PC-9 (cell line): ENCODE results near the gene CENPX. TPM values are rescaled to one million over a fixed set of nuclear protein-coding genes. Genes with fewer than 3 reads are reported as not detected.

ENCODE experiments used
- BruUV-seq: library from RNA; stranded (reverse); fragments of 400-500 nt; replicated peaks from 2 replicates; lab custom pipeline; 2021; lab: Mats Ljungman, UMichigan
- CTCF ChIA-PET: fragments of 300-600 bp; sonication (Branson Sonifier 250); formaldehyde crosslinking; loops from one replicate; lab custom pipeline; 2022; ENCODE audit warnings: antibody characterized with exemption; lab: Charles Lee
- POLR2A ChIA-PET: fragments of 300-600 bp; sonication (Branson Sonifier 250); formaldehyde crosslinking; loops from one replicate; lab custom pipeline; 2022; ENCODE audit warnings: antibody characterized with exemption; ENCODE audit not compliant: unreplicated experiment; lab: Charles Lee
- DNase-seq, 2 experiments: peaks; one replicate each; pipeline versions ENCODE4 v3.0.0 to v3.0.0-alpha.2; 2015 to 2022; ENCODE audit warnings: mixed read lengths in 1 of 2
- H2AFZ ChIP-seq: fragments of 200-600 bp; sonication (generic); 2 replicates; pipeline ENCODE4 v1.8.1; 2017; ENCODE audit warnings: antibody characterized with exemption
- H3F3A ChIP-seq: fragments of 200-600 bp; sonication (generic); 2 replicates; pipeline ENCODE4 v1.8.1; 2017; ENCODE audit warnings: antibody characterized with exemption, mild to moderate bottlenecking, low read depth; ENCODE audit not compliant: insufficient read depth
- H3K27ac ChIP-seq: fragments of 200-600 bp; sonication (generic); 2 replicates; pipeline ENCODE4 v1.6.1; 2016; ENCODE audit warnings: mixed run types
- H3K27me3 ChIP-seq: fragments of 200-600 bp; sonication (generic); 2 replicates; pipeline ENCODE4 v1.6.1; 2016; ENCODE audit warnings: low read depth, mixed run types; ENCODE audit not compliant: insufficient read depth
- H3K36me3 ChIP-seq: fragments of 200-600 bp; sonication (generic); 2 replicates; pipeline ENCODE4 v1.6.1; 2016; ENCODE audit warnings: low read depth, mixed run types
- H3K4me1 ChIP-seq: fragments of 200-600 bp; sonication (generic); replicated peaks from 2 replicates; pipeline ENCODE4 v1.6.1; 2016; ENCODE audit warnings: mixed run types; ENCODE audit not compliant: insufficient read depth
- H3K4me2 ChIP-seq: fragments of 200-600 bp; sonication (generic); 2 replicates; pipeline ENCODE4 v1.6.1; 2017; ENCODE audit warnings: mixed run types
- H3K4me3 ChIP-seq: fragments of 200-600 bp; sonication (generic); 2 replicates; pipeline ENCODE4 v1.6.1; 2016; ENCODE audit warnings: mixed run types
- H3K79me2 ChIP-seq: fragments of 200-600 bp; sonication (generic); 2 replicates; pipeline ENCODE4 v1.6.1; 2017; ENCODE audit warnings: low read depth, mixed run types
- H3K9me2 ChIP-seq: fragments of 200-600 bp; sonication (generic); 2 replicates; pipeline ENCODE4 v1.8.1; 2017; ENCODE audit warnings: mild to moderate bottlenecking; ENCODE audit not compliant: insufficient read depth
- H3K9me3 ChIP-seq: fragments of 200-600 bp; sonication (generic); 2 replicates; pipeline ENCODE4 v1.8.1; 2016; ENCODE audit warnings: low read depth; ENCODE audit not compliant: insufficient read depth
- H4K20me1 ChIP-seq: fragments of 200-600 bp; sonication (generic); 2 replicates; pipeline ENCODE4 v1.8.1; 2017; ENCODE audit not compliant: insufficient read depth
- EZH2 ChIP-seq: fragments of 200-600 bp; sonication (generic); IDR thresholded peaks from 2 replicates; pipeline ENCODE4 v1.8.0; 2017; ENCODE audit warnings: antibody characterized with exemption, low read depth
- intact Hi-C: fragments of 100-400 bp; cut with micrococcal nuclease; formaldehyde crosslinking; loops from one replicate; pipeline ENCODE4 v1.10.0; 2022; ENCODE audit not compliant: unreplicated experiment
- total RNA-seq: library from RNA; stranded (reverse); gene quantifications from 2 replicates; pipeline ENCODE4 v1.2.3, GENCODE V29; 2021
- TF ChIP-seq, protein P1 (sequence below): fragments of 200-600 bp; sonication (generic); conservative IDR thresholded peaks from 2 replicates; pipeline ENCODE4 v1.6.1; 2017; ENCODE audit warnings: mixed run types, antibody characterized with exemption, mild to moderate bottlenecking, moderate library complexity

The CENPX gene
- total RNA-seq, 1 experiment from 2014 or later: 132 TPM

GRCh38 chr17:82025401-82026107, 2.9 kb upstream of the CENPX start:
- no peak overlapping the region for H3K4me3 ChIP-seq
- DNase-seq: no peak
- H3K36me3 ChIP-seq: no peaks in the 10 kb centered on the region
- H3K27ac ChIP-seq: no peak overlapping the region
- no peak overlapping the region for H3K4me2 ChIP-seq
- H3K79me2 ChIP-seq: peaks cover 11% of the 10 kb centered on the region; the same call in 1 of the 2 replicates
- H4K20me1 ChIP-seq: peaks cover 5% of the 10 kb centered on the region; the same call in 1 of the 2 replicates
- no peak overlapping the region for H2AFZ ChIP-seq
- ChIA-PET POLR2A (no interaction called here), CTCF (no interaction called here)
- intact Hi-C loops: no loop called here
- peaks cover 6% of the 10 kb centered on the region; the same call in 1 of the 2 replicates for H3K4me1 ChIP-seq
- H3F3A ChIP-seq: peaks cover 6% of the 10 kb centered on the region; the same call in 1 of the 2 replicates
- no peaks in the 10 kb centered on the region for H3K9me2 ChIP-seq
- H3K27me3 ChIP-seq: no peaks in the 10 kb centered on the region
- no peaks in the 10 kb centered on the region for H3K9me3 ChIP-seq
- TF ChIP-seq, protein P1, sequence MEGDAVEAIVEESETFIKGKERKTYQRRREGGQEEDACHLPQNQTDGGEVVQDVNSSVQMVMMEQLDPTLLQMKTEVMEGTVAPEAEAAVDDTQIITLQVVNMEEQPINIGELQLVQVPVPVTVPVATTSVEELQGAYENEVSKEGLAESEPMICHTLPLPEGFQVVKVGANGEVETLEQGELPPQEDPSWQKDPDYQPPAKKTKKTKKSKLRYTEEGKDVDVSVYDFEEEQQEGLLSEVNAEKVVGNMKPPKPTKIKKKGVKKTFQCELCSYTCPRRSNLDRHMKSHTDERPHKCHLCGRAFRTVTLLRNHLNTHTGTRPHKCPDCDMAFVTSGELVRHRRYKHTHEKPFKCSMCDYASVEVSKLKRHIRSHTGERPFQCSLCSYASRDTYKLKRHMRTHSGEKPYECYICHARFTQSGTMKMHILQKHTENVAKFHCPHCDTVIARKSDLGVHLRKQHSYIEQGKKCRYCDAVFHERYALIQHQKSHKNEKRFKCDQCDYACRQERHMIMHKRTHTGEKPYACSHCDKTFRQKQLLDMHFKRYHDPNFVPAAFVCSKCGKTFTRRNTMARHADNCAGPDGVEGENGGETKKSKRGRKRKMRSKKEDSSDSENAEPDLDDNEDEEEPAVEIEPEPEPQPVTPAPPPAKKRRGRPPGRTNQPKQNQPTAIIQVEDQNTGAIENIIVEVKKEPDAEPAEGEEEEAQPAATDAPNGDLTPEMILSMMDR: no peak
- TF ChIP-seq EZH2: no peak
- no TSS peak for BruUV-seq

DNA sequence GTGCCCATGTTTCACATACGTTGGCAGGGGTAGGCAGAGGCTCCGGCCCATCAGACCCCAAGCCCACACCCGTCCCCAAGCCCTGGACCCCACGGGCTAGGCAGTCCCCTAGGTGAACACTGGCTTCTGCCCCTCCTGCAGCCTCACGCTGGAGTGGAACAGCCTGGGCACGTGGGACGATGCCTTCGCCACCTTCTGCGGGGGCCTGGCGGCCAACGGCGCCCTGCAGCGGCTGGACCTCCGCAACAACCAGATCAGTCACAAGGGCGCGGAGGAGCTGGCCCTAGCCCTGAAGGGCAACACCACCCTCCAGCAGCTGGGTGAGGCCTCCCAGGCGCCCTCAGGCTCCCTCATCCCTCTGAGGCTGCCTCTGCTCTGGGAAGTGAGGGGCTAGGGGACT, 2.2 kb upstream of the CENPX start:
- no TSS peak for BruUV-seq
- no peak for DNase-seq
- Histone ChIP-seq H3K9me2 (no peaks in the 10 kb centered on the region), H3K27me3 (no peaks in the 10 kb centered on the region), H3K79me2 (peaks cover 11% of the 10 kb centered on the region; the same call in 1 of the 2 replicates), H3K9me3 (no peaks in the 10 kb centered on the region), H3K4me2 (no peak overlapping the region), H3F3A (peaks cover 6% of the 10 kb centered on the region; the same call in 1 of the 2 replicates), H3K27ac (no peak overlapping the region), H3K36me3 (no peaks in the 10 kb centered on the region), H3K4me1 (peaks cover 6% of the 10 kb centered on the region; the same call in 1 of the 2 replicates), H3K4me3 (no peak overlapping the region), H2AFZ (no peak overlapping the region), H4K20me1 (peaks cover 5% of the 10 kb centered on the region; the same call in 1 of the 2 replicates)
- CTCF ChIA-PET: no interaction called here
- POLR2A ChIA-PET: no interaction called here
- intact Hi-C loops: loop anchor here (5.0 kb wide), 1 partner anchor 343 kb away; the partner anchor contains the start of genes ARL16 and HGS
- TF ChIP-seq, protein P1: no peak
- no peak for TF ChIP-seq EZH2

DNA sequence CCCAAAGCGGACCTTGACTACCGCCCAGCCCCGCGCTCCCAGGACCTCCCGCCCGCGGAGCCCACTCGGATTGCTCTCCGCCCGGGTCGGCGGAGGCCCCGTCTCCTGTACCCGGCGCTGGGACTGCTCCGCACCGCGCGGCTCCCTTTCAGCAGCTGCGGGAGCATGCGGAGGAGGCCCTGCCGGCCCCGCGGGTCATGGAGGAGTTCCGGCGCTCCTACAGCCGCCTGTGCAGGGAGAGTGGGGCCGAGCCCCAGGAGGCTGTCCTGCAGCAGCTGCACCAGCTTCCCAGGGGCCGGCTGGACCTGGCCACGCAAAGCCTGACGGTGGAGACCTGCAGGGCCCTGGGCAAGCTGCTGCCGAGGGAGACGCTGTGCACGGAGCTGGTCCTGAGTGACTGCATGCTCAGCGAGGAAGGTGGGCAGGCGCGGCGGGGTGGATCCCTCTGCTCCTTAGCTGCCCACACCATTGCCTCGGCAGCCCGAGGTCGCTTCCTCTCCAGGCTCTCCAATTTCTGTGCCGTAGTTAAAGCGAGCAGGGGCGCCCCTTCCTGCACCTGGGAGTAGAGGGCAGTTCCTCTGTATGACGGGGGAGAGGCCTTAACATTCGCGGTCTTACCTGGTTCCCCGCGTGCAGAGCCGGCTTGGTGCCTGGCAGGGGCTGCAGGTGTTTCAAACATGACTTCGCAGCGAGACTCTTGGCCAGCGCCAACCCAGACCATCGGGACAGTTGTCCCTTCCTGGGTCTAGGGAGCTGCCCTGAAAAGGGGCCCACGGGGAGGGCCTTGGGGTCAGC, 966 bp upstream of the CENPX start:
- H3K27ac ChIP-seq: no peak overlapping the region

More for the DNA sequence above, 966 bp upstream of the CENPX start:
- DNase-seq: peak in 1 of 2 experiments; percentile 45
- Histone ChIP-seq H3K4me3 (peak overlapping the region; percentile 67), H4K20me1 (peaks cover 5% of the 10 kb centered on the region; the same call in 1 of the 2 replicates), H3F3A (peaks cover 6% of the 10 kb centered on the region; the same call in 1 of the 2 replicates), H3K79me2 (peaks cover 11% of the 10 kb centered on the region; the same call in 1 of the 2 replicates), H3K4me2 (peak overlapping the region; percentile 85), H3K9me3 (no peaks in the 10 kb centered on the region), H3K9me2 (no peaks in the 10 kb centered on the region), H3K36me3 (no peaks in the 10 kb centered on the region), H3K4me1 (peaks cover 6% of the 10 kb centered on the region; the same call in 1 of the 2 replicates), H2AFZ (peak overlapping the region; percentile 77), H3K27me3 (no peaks in the 10 kb centered on the region)
- no TSS peak for BruUV-seq
- TF ChIP-seq, protein P1: no peak
- TF ChIP-seq EZH2: no peak
- CTCF ChIA-PET: interaction anchor here (0.7 to 3.2 kb wide), 5 partner anchors 14 to 98 kb away, joined by 3 to 18 read pairs (median 10); partner anchors contain the start of gene DCXR
- intact Hi-C loops: loop anchor here (1.0 to 5.0 kb wide), 6 partner anchors 8 to 341 kb away; partner anchors contain the start of genes ARHGDIA, ARL16, FASN and HGS
- POLR2A ChIA-PET: interaction anchor here (0.5 to 0.7 kb wide), 4 partner anchors 8 to 297 kb away, joined by 3 to 4 read pairs (median 4); partner anchors contain the start of gene RAC3
